GM12872 (cell line): Measurements from ENCODE around the gene SCYGR6.

ENCODE experiments used
- TF ChIP-seq, protein P1 (sequence below): IDR thresholded peaks from 3 replicates; pipeline ENCODE4 v1.5.1; 2011; ENCODE audit warnings: low read depth, mild to moderate bottlenecking, low read length, moderate library complexity; ENCODE audit not compliant: insufficient read depth

Gene SCYGR6

DNA sequence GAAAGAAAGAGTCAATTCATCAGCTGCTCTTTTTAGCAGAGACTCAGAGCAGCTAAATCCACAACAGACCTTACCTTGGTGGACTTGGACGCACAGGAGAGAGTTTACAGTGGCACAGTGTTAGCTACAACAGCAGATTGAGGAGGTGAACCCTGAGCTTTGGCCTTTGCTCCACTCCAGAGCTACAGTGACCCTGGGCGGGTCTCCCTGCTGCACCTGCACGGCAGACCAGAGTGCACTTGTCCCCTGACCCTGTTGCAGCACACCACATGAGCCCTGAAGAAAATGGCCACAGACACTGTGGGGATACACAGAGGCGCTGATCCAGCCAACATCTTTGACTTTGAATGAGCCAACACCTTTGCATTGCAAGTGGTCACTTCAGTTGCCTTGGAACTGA is 17.7 kb downstream of the SCYGR6 start:
- TF ChIP-seq, protein P1, sequence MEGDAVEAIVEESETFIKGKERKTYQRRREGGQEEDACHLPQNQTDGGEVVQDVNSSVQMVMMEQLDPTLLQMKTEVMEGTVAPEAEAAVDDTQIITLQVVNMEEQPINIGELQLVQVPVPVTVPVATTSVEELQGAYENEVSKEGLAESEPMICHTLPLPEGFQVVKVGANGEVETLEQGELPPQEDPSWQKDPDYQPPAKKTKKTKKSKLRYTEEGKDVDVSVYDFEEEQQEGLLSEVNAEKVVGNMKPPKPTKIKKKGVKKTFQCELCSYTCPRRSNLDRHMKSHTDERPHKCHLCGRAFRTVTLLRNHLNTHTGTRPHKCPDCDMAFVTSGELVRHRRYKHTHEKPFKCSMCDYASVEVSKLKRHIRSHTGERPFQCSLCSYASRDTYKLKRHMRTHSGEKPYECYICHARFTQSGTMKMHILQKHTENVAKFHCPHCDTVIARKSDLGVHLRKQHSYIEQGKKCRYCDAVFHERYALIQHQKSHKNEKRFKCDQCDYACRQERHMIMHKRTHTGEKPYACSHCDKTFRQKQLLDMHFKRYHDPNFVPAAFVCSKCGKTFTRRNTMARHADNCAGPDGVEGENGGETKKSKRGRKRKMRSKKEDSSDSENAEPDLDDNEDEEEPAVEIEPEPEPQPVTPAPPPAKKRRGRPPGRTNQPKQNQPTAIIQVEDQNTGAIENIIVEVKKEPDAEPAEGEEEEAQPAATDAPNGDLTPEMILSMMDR: no peak

DNA sequence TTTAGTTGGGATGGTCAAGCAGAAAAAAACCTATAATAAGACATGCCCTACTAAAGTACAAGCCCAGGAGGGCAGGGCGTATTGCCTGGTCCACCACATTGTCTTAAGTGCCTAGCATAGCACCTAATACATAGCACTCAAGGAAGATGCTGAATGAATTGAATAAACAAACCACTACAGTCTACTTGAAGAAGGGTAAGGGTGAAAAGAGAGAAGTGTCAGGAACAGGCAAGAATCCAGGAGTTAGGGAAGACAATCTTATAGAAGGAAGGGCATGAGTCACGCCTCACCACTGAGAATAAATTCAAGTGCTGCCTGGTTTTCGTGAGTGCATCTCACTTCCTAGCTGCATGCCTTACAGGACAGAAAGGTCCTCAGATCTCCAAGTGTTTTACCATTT is 20.6 kb downstream of the SCYGR6 start:
- TF ChIP-seq, protein P1: no peak

DNA sequence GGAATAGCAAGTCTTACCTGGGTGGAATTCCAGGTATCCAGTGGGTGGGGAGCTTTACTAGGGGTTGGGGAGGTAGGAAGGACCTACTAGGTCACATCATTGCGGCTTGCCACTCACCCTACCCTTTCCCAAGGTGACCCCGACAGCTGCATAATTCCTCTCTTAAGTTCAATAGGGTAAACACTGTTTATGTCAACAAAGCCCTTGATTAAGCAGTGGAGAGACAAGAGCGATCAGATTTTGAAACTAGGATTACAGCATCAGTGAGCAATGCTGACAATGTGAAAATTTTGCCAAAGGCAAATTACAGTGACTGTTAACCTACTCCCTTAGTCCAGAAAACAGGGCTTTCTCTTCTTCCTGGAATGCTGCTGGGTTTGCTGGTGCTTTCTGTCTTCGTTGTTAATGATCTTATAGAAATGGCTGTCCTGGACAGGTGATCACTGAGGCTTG is 21.3 kb downstream of the SCYGR6 start:
- TF ChIP-seq, protein P1: no peak

DNA sequence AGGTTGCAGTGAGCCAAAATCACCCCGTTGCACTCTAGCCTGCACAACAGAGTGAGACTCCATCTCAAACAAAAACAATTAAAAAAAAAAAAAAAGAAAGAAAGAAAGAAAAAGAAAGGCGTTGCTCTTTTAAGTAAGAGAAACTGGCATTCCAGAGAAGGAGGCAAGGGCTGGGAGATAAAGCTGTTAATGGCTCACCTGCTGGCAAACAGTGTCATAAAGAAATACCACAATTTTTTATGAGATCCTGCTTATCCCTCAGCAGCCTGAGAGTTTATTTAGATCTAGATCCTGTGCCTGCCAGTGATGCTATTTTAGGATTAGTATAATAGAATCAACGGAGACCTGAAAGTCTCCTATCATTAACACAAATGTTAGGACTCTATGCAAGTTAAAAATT is 23.0 kb downstream of the SCYGR6 start:
- TF ChIP-seq, protein P1: no peak

DNA sequence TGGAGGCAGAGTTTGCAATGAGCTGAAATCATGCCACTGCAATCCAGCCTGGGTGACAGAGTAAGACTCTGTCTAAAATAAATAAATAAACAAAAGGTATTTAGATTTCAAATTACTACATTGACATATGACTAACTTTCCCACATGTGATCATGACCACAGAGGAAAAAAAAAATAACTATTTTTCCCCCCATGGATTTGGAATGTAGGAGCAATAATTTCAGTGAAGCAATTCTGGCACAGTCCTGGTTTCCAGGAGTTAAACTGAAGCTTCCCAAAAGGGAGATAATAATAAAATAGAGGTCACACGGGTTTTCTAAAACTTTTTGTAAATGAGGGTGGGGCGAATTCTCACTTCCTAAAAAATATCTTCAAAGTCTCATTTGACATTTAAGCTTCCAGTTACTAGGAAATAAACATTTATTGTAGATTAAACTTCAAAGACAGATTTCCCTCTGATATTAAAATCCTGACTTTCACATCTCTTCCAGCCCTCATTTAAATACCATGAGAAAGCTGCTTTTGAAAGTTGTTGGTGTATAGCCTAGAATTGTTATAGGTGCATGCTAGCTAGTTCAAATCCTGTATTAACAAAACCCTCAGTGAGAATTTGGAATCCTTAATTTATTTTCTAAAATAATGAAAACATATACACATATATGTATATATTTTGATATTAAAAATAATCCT is 27.4 kb downstream of the SCYGR6 start:
- TF ChIP-seq, protein P1: no peak

DNA sequence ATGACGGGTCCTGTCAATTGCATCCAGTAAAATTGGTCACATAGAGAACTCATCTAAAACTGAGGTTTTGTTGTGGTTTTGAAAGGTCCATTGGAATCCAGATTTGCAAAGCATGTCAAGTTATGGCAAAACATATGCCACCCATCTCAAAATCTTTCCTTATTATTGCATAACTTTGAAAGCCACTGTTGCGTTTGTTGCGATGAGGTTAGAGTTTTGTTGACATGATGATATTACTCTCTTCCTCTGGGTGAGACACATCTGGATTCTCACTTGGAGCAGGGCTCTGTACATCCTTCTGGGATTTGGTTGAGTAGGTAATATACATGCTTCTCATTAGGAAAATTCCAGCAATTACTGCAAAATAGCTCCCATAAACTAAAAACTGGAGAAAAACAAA is 37.4 kb downstream of the SCYGR6 start:
- TF ChIP-seq, protein P1: no peak

DNA sequence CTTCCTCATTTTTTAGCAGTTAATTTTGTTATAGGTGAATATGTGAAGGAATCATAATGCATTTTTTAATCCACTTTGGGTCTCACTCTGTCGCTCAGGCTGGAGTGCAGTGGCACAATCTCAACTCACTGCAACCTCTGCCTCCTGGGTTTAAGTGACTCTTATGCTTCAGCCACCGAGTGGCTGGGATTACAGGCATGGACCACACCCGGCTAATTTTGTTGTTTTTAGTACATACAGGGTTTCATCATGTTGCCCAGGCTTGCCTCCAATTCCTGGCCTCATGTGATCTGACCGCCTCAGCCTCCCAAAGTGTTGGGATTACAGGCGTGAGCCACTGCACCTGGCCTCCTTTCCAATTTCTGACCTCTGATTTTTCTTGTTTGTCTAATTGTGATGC is 40.3 kb downstream of the SCYGR6 start:
- TF ChIP-seq, protein P1: no peak
